AG04449 (cell line): Measurements from ENCODE around the gene COX8C.
"Not testable (repeated sequence)": the region's sequence is repeated elsewhere in the genome, so short reads cannot be mapped to it uniquely, and the experiment has no call there.

Experiments used
- CTCF ChIA-PET: fragments of 350-600 bp; formaldehyde crosslinking; extraction: SDS; loops from one replicate; lab custom pipeline; 2021; ENCODE audit warnings: antibody characterized with exemption; lab: Yijun Ruan, JAX
- POLR2A ChIA-PET: fragments of 400-600, 350-600 bp; formaldehyde crosslinking; extraction: SDS; loops from one replicate; lab custom pipeline; 2020; ENCODE audit warnings: antibody characterized with exemption, inconsistent platforms; lab: Yijun Ruan, JAX
- DNase-seq: peaks from one replicate; pipeline ENCODE4 v3.0.0-alpha.2; 2010; ENCODE audit warnings: low read depth, low spot score
- H3K4me3 ChIP-seq: 2 replicates; pipeline ENCODE4 v1.5.1; 2011; ENCODE audit warnings: low read depth, mild to moderate bottlenecking, control low read depth, low read length
- TF ChIP-seq, protein P1 (sequence below): IDR thresholded peaks from one replicate; pipeline ENCODE4 v1.5.1; 2011; ENCODE audit warnings: mild to moderate bottlenecking, moderate library complexity, low read length, control low read depth, inconsistent platforms; ENCODE audit not compliant: insufficient read depth; ENCODE audit errors: missing control alignments

Gene COX8C

DNA sequence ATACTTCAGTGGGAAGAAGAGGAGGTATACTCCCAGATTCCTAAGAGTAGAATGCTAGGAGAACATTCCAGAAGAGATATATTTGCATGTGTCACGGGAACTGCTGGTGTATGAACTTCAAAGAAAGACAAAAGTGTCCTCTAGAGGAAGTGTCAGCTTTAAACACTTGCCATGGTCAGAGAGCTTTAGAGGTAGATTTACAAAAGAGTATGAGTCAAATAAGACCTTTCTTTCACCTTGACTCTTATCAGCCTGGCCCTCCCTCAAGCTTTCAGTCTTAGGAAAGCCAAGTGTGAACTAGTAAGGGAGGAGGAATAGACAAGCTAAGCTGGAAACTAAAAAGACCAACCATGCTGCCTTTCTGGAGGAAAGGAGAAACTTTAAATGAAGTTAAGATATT, 34.7 kb downstream of the COX8C start:
- TF ChIP-seq, protein P1, sequence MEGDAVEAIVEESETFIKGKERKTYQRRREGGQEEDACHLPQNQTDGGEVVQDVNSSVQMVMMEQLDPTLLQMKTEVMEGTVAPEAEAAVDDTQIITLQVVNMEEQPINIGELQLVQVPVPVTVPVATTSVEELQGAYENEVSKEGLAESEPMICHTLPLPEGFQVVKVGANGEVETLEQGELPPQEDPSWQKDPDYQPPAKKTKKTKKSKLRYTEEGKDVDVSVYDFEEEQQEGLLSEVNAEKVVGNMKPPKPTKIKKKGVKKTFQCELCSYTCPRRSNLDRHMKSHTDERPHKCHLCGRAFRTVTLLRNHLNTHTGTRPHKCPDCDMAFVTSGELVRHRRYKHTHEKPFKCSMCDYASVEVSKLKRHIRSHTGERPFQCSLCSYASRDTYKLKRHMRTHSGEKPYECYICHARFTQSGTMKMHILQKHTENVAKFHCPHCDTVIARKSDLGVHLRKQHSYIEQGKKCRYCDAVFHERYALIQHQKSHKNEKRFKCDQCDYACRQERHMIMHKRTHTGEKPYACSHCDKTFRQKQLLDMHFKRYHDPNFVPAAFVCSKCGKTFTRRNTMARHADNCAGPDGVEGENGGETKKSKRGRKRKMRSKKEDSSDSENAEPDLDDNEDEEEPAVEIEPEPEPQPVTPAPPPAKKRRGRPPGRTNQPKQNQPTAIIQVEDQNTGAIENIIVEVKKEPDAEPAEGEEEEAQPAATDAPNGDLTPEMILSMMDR = no peak

DNA sequence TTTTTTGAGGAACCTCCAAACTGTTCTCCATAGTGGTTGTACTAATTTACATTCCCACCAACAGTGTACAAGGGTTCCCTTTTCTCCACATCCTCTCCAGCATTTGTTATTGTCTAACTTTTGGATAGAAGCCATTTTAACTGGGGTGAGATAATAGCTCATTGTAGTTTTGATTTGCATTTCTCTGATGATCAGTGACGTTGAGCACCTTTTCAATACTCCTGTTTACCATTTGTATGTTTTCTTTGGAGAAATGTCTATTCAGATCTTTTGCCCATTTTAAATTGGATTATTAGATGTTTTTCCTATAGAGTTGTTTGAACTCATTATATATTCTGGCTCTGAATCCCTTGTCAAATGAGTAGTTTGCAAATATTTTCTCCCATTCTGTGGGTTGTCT, 37.3 kb downstream of the COX8C start:
- H3K4me3 ChIP-seq, CTCF ChIA-PET, POLR2A ChIA-PET, DNase-seq: not testable (repeated sequence)

More for the DNA sequence above, 34.7 kb downstream of the COX8C start:
- ChIA-PET CTCF (no interaction called here), POLR2A (no interaction called here)
- H3K4me3 ChIP-seq = no peak overlapping the region
- no peak for DNase-seq

DNA sequence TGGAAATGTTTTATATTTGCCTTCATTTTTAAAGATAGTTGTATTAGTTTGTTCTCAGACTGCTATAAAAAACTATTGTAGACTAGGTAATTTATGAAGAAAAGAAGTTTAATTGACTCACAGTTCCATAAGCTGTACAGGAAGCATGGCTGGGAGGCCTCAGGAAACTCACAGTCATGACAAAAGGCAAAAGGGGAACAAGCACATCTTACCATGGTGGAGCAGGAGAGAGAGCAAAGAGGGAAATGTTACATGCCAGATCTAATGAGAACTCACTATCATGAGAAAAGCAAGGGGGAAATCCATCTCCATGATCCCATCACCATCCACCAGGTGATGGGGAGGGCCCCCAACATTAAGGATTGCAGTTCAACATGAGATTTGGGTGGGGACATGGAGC, 48.2 kb downstream of the COX8C start:
- CTCF ChIA-PET = no interaction called here

DNA sequence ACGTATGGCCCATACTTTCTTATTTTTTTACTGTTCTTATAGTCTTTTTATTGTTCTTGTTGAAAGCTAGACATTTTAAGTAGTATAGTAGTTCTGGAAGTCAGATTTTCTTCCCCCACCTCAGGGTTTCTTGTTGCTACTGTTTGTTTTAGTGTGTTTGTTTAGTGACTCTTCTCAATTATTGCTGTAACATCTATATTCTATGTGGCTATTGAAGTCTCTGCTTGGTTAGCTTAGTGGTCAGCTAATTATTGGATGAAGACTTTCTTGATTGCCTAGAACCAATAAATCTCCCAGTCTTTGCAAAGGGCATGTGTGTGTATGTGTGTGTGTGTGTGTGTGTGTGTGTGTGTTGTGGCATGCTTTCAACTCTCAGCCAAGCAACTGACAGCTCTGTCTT, 49.5 kb downstream of the COX8C start:
- DNase-seq = no peak
- TF ChIP-seq, protein P1 = no peak
- CTCF ChIA-PET = no interaction called here
- POLR2A ChIA-PET = no interaction called here
- no peak overlapping the region for H3K4me3 ChIP-seq

More for the DNA sequence above, 48.2 kb downstream of the COX8C start:
- no peak for DNase-seq
- TF ChIP-seq, protein P1 = no peak
- no peak overlapping the region for H3K4me3 ChIP-seq
- POLR2A ChIA-PET = no interaction called here
